ENCODE data around the gene ORM1.
"Not testable (repeated sequence)": the region's sequence is repeated elsewhere in the genome, so short reads cannot be mapped to it uniquely, and the experiment has no call there.

The ORM1 gene

DNA sequence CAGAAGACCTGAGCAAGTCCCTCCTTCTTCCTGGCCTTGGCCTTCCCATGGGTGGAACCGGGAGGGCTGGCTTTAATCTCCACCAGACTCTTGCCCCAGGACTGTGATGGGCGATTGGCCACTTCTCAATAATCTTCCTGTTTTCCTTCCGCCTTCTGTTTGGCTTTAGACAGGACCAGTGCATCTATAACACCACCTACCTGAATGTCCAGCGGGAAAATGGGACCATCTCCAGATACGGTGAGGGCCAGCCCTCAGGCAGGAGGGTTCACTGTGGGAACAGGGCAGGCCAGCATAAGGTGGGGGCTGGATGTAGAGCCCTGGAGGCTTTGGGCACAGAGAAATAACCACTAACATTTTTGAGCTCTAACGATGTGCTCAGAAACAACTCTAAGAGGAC is 951 bp downstream of the ORM1 start:
- not testable (repeated sequence) for DNase-seq

DNA sequence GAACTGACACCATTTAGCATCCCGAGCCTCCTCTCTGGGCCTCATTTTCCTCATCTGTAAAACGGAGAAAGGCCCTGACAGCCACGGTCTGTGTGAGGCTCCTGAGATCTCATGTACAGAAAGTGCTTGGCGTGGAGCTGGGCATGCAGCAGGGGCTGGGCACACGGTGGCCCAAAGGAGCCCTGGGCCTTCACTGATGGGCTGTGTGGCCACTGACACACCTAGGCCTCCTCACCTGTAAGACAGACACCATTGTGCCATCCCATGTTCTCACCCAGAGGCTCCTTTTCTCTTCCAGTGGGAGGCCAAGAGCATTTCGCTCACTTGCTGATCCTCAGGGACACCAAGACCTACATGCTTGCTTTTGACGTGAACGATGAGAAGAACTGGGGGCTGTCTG is 1.6 kb downstream of the ORM1 start:
- peak in 1 of 51 donors; percentile 16 for DNase-seq

DNA sequence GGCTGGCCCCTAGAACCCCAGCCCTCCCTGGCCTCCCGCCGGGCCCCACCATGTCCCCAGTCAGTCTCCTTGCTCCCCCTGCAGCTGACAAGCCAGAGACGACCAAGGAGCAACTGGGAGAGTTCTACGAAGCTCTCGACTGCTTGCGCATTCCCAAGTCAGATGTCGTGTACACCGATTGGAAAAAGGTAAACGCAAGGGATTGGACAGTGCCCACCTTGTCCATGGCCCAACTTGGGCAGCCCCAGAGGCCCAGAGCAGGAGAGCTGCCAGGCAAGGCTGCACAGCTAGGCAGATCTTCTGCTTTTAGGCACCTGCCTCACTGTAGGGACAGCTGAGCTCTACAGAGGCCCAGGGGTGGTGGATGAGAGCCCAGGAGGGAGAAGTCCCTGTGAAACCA is 2.1 kb downstream of the ORM1 start:
- not testable (repeated sequence) for DNase-seq

DNA sequence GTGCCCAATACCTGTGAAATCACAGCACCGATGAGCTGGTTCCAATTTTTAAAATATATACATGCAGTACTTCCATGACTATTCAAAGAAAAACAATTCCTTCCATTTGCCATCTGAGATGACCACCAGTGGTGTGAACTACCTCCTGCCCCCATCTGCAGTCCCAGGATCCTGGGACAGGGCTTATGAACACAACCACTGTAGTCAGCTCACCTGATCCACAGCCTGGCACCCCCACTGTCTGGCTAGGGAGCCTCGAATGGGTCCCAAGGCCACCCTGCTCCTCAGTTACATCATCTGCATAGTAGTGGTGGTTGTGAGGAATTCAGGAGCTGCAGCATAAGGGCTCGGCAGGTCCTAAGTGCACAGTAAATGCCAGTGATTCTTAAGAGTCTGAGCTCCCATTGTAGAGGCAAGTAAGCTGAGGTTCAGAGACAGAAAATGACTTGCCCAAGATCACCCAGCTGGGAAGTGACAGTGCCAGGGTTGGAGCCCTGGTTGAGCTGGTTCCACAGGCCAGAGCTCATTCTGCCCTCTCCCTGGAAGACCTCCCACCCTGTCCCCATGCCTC is 2.9 kb downstream of the ORM1 start:
- DNase-seq, result not testable (repeated sequence)

DNA sequence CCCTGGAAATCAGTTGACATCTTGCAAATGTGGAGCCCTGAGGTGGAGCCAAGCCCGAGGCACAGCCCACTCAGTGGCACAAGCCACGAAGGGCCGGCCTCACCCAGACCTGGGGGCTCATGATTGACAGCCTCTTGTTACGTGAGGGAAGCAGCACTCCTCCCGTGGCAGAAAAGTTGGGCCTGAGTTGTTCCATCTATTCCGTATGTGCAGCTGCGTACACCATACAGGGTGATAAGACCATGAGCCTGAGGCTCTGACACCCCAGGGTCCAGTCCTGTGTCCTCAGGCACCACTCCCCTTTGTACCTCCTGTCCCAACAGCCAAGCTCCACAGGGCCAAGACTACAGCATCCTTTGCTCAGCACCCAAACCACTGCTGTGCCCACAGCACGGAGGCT is 4.9 kb downstream of the ORM1 start:
- peak in 1 of 51 donors; percentile 32 for DNase-seq

DNA sequence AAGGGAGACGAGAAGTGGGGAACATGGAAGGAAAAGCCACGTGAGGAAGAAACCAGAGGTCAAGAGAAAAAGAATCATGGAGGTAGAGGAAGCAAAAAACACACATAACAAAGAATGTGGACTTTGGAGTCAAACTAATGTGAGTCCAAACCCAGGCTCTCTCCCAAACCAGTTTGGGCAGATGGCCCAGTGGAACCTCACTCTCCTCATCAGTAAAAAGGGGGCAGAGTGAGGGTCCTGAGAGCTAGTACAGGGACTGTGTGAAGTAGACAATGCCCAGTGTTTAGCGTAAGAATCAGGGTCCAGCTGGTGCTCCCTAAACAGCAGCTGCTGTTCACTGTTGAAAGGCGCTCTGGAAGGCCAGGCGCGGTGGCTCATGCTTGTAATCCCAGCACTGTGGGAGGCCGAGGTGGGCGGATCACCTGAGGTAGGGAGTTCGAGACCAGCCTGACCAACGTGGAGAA is 5.5 kb downstream of the ORM1 start:
- not testable (repeated sequence) for DNase-seq

DNA sequence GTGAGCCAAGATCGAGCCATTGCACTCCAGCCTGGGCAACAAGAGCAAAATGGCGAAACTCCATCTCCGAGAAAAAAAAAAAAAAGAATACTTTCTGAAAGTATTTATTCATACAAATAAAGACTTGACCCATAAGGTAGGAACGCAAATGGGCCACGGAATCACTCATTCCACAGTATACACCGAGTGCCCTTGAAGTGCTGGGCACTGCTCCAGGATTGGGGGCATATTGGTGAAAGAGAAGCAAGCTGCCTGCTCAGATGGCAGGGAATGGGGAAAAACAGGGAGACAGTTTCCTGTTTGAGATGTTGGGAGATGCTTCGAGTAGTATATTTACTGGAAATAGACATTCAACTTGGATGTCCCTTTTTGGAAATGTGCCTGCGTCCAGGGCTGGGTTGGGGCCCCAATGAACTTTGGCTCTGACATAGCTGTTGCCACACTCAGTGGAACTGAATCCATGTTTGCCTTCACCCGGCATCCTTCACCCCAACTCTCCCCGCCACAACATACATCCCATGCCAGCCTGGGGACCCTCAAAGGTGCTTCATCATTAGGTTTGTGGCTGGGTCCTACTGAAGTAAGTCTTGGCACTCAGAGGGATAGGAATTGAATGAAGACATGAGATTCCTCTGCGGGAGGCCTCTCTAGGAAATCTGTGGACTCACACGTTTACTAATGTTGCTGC is 6.2 kb downstream of the ORM1 start:
- not testable (repeated sequence) for DNase-seq

DNA sequence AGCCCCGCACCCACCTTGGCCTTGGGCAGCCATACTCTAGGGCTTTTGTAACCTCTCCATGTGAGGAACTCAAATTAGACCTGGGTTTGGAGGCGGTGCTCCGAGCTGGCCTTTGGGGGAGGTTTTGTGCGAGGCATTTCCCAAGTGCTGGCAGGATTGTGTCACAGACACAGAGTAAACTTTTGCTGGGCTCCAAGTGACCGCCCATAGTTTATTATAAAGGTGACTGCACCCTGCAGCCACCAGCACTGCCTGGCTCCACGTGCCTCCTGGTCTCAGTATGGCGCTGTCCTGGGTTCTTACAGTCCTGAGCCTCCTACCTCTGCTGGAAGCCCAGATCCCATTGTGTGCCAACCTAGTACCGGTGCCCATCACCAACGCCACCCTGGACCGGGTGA is 6.7 kb downstream of the ORM1 start, which contains the start of gene ORM2:
ORM2 (plus strand) TSS at position 245 of the 398 bp plus-strand sequence; CDS start at position 281, 36 bp downstream.
- not testable (repeated sequence) for DNase-seq

DNA sequence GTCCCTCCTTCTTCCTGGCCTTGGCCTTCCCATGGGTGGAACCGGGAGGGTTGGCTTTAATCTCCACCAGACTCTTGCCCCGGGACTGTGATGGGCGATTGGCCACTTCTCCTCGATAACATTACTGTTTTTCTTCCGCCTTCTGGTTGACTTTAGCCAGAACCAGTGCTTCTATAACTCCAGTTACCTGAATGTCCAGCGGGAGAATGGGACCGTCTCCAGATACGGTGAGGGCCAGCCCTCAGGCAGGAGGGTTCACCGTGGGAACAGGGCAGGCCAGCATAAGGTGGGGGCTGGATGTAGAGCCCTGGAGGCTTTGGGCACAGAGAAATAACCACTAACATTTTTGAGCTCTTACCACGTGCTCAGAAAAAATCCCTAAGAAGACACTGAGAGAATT is 7.7 kb downstream of the ORM1 start:
- DNase-seq, result no peak

DNA sequence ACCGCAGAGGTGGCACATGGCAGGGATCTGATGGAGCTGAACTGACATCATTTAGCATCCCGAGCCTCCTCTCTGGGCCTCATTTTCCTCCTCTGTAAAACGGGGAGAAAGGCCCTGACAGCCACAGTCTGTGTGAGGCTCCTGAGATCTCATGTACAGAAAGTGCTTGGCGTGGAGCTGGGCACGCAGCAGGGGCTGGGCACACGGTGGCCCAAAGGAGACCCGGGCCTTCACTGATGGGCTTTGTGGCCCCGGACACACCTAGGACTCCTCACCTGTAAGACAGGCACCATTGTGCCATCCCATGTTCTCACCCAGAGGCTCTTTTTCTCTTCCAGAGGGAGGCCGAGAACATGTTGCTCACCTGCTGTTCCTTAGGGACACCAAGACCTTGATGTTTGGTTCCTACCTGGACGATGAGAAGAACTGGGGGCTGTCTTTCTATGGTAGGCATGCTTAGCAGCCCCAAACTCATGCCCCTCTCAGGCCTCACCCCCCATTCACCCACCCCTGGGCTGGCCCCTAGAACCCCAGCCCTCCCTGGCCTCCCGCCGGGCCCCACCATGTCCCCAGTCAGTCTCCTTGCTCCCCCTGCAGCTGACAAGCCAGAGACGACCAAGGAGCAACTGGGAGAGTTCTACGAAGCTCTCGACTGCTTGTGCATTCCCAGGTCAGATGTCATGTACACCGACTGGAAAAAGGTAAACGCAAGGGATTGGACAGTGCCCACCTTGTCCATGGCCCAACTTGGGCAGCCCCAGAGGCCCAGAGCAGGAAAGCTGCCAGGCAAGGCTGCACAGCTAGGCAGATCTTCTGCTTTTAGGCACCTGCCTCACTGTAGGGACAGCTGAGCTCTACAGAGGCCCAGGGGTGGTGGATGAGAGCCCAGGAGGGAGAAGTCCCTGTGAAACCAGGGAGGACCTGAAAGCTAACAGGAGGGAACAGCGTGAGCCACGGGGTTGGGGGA is 8.6 kb downstream of the ORM1 start:
- not testable (repeated sequence) for DNase-seq

DNA sequence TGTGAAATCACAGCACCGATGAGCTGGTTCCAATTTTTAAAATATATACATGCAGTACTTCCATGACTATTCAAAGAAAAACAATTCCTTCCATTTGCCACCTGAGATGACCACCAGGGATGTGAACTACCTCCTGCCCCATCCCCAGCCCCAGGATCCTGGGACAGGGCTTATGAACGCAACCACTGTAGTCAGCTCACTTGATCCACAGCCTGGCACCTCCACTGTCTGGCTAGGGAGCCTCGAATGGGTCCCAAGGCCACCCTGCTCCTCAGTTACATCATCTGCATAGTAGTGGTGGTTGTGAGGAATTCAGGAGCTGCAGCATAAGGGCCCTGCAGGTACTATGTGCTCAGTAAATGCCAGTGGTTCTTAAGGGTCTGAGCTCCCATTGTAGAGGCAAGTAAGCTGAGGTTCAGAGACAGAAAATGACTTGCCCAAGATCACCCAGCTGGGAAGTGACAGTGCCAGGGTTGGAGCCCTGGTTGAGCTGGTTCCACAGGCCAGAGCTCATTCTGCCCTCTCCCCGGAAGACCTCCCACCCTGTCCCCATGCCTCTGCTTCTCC is 9.7 kb downstream of the ORM1 start:
- not testable (repeated sequence) for DNase-seq

DNA sequence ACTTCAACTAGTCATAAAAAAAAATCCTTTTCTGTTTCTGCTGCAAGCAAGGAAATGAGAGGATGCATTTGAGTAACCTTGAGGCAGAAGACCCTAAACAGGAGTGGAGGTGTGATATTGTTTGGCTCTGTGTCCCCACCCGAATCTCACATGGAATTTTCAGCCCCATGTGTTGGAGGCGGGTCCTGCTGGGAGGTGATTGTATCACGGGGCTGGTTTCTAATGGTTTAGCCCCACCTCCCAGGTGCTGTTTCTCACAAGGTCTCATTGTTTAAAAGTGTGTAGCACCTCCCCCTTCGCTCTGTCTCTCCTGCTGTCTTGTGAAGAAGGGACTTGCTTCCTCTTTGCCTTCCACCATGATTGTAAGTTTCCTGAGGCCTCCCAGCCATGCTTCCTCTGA is 10.8 kb downstream of the ORM1 start:
- not testable (repeated sequence) for DNase-seq

DNA sequence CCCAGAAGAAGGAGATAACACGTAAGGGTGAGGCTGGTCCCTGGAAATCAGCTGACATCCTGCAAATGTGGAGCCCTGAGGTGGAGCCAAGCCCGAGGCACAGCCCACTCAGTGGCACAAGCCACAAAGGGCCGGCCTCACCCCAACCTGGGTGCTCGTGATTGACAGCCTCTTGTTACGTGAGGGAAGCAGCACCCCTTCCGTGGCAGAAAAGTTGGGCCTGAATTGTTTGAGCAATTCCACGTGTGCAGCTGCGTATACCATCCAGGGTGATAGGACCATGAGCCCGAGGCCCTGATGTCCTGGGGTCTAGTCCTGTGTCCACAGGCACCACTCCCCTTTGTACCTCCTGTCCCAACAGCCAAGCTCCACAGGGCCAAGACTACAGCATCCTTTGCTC is 11.6 kb downstream of the ORM1 start:
- no peak for DNase-seq

DNA sequence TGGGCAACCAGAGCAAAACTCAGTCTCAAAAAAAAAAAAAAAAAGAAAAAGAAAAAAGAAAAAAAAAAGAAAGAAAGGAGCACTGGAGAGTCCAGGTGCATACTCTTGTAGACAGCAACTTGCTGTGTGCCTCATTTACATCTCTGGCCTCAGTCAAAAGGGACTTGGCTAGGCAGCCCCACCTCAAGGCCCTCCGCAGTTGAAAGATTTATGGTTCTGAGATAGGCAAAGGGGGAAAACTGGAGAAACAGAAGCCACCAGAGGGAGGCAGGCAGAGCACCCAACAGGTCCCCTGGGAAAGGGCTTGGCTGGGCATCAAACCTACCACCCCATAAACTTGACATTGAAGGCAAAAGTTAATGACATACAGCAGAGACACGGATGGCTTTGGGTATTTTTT is 12.8 kb downstream of the ORM1 start:
- no peak for DNase-seq

DNA sequence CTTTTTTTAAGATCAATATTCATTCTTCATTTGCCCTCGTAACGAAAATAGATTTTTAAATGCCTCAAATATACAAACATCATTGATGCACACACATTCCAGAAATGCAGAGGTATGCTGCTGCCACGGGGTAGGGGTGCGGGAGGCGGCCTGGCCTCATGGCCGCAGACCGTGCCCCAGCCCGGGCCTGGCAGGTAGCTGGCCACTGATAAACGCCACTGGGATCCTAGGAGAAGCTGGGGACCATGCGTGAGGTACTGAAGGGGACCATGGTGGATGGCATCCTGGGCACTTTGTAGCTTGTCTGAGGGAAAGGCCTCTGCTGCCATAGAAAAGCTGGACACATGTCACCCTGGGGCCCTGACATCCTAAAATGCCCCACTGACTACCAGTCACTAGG is 13.3 kb downstream of the ORM1 start:
- no peak for DNase-seq

DNA sequence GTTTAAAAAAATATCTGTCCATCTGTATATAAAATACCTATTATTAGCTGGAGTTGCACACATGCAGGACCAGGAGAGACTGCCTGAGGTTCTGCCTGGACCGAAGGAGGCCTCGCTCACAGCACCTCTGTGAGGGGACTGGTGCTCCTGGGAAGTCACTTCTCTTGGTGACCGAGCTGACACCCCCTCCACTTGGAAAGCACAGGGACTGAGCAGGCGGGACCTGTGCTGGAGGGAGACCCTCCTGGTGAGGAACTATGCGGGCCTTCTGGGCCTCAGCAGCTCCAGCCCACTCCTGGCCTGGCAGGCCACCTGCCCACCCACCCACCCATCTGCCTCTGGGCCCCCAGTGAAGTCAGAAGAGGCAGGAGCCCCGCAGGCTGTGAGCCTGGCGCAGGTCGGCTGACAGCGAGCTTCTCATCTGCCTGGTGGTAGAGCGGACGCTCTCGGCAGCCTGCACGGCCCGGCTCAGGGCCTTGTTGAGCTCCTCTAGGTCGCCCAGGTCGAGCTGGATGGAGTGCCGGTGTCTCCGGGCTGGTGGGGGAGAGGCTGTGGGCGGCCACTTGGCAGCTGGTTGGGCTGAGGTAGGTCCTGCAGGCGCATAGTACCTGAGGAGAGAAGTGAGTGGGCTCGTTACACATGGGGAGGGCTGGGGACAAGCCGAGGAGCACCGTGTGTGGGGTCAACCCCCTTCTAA is 13.9 kb downstream of the ORM1 start:
- no peak for DNase-seq

DNA sequence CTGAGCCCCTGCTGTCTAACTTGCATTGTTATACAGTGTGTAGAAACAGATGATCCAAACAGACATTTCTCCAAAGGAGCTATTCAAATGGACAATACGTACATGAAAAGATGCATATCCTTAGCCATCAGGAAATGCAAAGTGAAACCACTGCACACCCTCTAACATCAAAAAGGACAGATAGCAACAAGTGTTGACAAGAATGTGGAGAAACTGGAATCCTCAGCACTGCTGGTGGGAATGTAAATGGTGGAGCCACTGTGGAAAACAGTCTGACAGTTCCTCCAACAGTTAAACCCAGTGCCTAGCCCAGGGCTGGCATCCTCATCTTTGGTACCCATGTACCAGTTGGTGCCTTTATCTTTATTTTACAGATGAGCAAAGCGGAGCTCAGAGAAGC is 15.3 kb downstream of the ORM1 start:
- no peak for DNase-seq

DNA sequence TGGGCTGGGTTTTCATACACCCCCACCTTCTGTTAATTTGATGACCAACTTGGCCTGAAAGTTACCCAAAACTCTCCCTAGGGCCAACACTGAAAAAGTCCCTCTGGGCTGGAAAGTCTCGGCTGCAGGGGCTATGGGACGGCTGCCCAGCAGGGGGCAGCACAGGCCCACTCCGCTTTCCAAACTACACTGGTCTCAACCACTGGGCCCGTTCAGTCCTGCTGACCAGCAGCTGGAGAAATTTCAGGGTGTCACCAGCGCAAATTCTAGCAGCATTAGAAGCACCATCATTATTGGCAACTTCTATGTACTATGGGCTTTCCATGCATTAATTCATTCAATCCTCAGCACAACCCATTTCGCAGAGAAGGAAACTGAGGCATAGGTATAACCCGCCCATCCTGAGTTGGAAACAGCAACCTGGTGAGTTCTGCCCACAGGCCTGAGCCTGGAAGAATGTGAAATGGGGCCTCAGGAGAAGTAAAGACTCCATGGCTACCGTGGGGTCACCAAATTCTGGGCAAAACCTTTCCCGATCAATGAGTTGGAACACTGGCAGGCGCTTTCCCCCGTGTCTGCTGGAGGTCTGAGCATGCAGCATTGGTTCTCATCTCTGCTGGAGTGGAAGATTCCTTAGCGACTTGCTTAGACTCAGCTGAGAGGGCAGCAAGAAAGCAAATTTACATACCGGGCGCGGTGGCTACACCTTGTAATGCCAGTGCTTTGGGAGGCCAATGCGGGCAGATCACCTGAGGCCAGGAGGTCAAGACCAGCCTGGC is 16.4 kb downstream of the ORM1 start:
- DNase-seq, result peak in 24 of 51 donors; percentile 5 to 60 (median 22)

DNA sequence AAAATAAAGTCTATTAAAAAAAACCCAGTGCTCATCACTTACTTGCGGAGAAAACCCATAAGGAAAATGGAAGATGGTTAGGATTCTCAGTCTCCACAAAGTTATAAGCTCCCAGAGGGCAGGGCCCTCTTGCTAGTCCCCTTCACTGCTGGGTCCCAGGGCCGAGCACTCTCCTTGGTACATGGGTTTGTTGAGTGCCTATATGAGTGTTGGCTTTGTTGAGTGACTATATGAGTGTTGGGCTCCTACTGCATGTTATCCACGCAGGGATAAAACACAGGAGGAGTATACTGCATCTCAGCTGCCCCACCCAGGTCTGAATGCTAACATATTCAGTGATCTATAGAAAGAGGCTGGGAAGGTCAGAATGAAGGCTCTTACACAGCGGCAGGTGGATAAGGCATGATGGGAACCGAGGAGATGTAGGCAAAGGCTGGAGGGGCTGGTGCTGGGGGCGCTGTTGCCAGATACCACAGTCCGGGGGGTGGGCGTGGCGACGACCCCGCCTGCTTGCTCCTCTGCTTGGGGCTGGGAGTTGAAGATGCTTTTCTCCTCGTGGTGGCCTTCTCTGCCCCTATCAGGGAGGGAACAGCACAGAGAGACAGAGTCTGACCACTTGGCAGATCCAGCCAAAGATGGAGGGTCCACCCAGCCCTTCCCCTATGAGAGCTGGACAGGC is 18.4 kb downstream of the ORM1 start:
- no peak for DNase-seq

DNA sequence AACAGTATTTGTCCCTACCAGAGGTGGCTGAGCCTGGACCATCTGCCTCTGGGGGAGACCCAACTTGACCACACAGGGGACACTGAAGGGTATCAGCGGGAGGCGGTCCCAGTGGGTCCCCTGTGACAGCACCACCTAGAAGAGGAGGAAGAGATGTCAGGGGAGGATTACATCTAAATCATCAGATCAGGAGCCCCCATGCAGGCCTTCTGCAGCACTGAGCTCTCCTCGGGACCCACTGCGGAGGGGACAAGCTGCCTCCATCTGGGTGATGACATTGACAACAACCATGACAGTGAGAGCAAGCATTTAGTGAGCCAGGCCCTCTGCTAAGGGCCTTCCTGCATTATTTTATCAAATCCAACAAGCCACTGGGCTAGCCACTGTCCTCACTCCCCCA is 19.1 kb downstream of the ORM1 start:
- no peak for DNase-seq

Measured in hypothalamus (tissue), 51 donors.